BJ (cell line): ENCODE data around the gene NOX3. TPM values are rescaled to one million over a fixed set of nuclear protein-coding genes. Genes with fewer than 3 reads are reported as not detected.

Experiments
- CTCF ChIA-PET: fragments of 350-600 bp; formaldehyde crosslinking; extraction: SDS; loops from one replicate; lab custom pipeline; 2021; ENCODE audit warnings: antibody characterized with exemption, inconsistent platforms; lab: Yijun Ruan, JAX
- POLR2A ChIA-PET: fragments of 300-600 bp; sonication (Branson Sonifier 250); formaldehyde crosslinking; extraction: SDS; loops from one replicate; lab custom pipeline; 2021; ENCODE audit warnings: antibody characterized with exemption; lab: Charles Lee
- DNase-seq: peaks from one replicate; pipeline ENCODE4 v3.0.0-alpha.2; 2011; ENCODE audit warnings: low read depth
- H3K27me3 ChIP-seq: 2 replicates; pipeline ENCODE4 v1.6.0; 2011; ENCODE audit warnings: low read length; ENCODE audit not compliant: control insufficient read depth, insufficient read depth
- H3K36me3 ChIP-seq: 2 replicates; pipeline ENCODE4 v1.5.1; 2011; ENCODE audit warnings: low read length; ENCODE audit not compliant: control insufficient read depth, insufficient read depth
- H3K4me3 ChIP-seq: 2 replicates; pipeline ENCODE4 v1.5.1; 2011; ENCODE audit warnings: low read depth, mild to moderate bottlenecking, control low read depth, low read length
- polyA plus RNA-seq: library from polyadenylated mRNA; depleted of rRNA; stranded (reverse); fragments of >200 nt; gene quantifications from 2 replicates; pipeline ENCODE4 v1.2.3, GENCODE V29; 2011
- TF ChIP-seq, protein P1 (sequence below): IDR thresholded peaks from 2 replicates; pipeline ENCODE4 v1.5.1; 2011; ENCODE audit warnings: low read depth, mild to moderate bottlenecking, control low read depth, inconsistent platforms, low read length, moderate library complexity; ENCODE audit not compliant: insufficient read depth

NOX3 gene
- polyA plus RNA-seq, 1 experiment = not detected

DNA sequence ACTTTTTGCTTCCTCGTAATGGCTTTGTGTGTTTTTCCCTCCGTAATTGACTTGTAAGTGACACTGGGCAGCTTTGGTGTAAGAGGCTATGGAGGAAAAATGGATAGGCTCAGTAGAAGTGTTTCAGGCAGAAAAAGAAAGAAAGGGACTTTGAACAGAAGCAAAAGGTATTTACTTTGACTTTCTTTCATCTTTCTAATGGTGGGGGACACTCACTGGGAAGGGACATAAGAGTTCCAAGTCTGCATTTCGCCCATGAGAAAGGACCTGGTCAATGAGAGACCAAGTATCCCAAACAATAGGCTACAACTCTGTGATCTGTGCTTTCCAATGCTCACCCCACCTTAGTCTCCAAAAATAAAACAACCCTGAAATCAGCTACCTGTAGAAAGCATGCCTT, 41.6 kb downstream of the NOX3 start:
- TF ChIP-seq, protein P1, sequence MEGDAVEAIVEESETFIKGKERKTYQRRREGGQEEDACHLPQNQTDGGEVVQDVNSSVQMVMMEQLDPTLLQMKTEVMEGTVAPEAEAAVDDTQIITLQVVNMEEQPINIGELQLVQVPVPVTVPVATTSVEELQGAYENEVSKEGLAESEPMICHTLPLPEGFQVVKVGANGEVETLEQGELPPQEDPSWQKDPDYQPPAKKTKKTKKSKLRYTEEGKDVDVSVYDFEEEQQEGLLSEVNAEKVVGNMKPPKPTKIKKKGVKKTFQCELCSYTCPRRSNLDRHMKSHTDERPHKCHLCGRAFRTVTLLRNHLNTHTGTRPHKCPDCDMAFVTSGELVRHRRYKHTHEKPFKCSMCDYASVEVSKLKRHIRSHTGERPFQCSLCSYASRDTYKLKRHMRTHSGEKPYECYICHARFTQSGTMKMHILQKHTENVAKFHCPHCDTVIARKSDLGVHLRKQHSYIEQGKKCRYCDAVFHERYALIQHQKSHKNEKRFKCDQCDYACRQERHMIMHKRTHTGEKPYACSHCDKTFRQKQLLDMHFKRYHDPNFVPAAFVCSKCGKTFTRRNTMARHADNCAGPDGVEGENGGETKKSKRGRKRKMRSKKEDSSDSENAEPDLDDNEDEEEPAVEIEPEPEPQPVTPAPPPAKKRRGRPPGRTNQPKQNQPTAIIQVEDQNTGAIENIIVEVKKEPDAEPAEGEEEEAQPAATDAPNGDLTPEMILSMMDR = no peak
- DNase-seq = no peak
- H3K27me3 ChIP-seq = no peaks in the 10 kb centered on the region
- H3K36me3 ChIP-seq = no peaks in the 10 kb centered on the region; the same call in 1 of the 2 replicates
- CTCF ChIA-PET = no interaction called here
- POLR2A ChIA-PET = no interaction called here
- H3K4me3 ChIP-seq = no peak overlapping the region

GRCh38 chr6:155412335-155412734, 43.3 kb downstream of the NOX3 start:
- no peak for DNase-seq
- no peaks in the 10 kb centered on the region for H3K27me3 ChIP-seq
- POLR2A ChIA-PET = no interaction called here
- CTCF ChIA-PET = interaction anchor here (0.9 kb wide), 1 partner anchor 14 kb away, joined by 5 read pairs; no protein-coding TSS in a partner anchor
- TF ChIP-seq, protein P1 = no peak
- H3K36me3 ChIP-seq = no peaks in the 10 kb centered on the region; the same call in 1 of the 2 replicates
- H3K4me3 ChIP-seq = no peak overlapping the region

- H3K4me3 ChIP-seq = no peak overlapping the region
- ChIA-PET CTCF (interaction anchor here (0.9 to 1.3 kb wide), 4 partner anchors 9 to 13 kb away, joined by 3 to 5 read pairs (median 3); no protein-coding TSS in a partner anchor), POLR2A (no interaction called here)
- DNase-seq = no peak
- no peaks in the 10 kb centered on the region for H3K27me3 ChIP-seq
- TF ChIP-seq, protein P1 = no peak
- no peaks in the 10 kb centered on the region; the same call in 1 of the 2 replicates for H3K36me3 ChIP-seq
Observed at GRCh38 chr6:155411154-155412052, 44.2 kb downstream of the NOX3 start.

DNA sequence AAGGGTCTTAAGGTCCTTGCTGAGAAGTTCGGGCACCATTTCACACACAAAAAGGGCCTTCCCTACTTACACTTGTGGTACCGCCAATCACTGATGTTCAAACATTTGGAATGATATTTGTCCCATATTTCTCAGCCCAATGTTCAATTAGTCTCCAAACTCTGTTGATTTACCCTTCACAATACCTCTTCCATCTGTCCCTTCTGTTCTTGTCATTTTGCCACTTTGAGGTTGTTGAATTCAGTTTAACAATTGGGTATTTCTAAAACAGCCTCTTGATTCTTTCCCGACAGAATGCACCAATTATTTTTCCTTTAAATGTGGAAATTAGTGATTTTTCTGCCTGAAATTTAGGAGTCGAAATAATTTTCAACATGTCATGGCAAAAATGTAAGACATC, 46.2 kb downstream of the NOX3 start:
- TF ChIP-seq, protein P1 = no peak
- no peaks in the 10 kb centered on the region; the same call in 1 of the 2 replicates for H3K36me3 ChIP-seq
- no peak for DNase-seq
- H3K27me3 ChIP-seq = no peaks in the 10 kb centered on the region
- ChIA-PET POLR2A (no interaction called here), CTCF (interaction anchor here (1.5 kb wide), 1 partner anchor 14 kb away, joined by 3 read pairs; no protein-coding TSS in a partner anchor)
- no peak overlapping the region for H3K4me3 ChIP-seq

DNA sequence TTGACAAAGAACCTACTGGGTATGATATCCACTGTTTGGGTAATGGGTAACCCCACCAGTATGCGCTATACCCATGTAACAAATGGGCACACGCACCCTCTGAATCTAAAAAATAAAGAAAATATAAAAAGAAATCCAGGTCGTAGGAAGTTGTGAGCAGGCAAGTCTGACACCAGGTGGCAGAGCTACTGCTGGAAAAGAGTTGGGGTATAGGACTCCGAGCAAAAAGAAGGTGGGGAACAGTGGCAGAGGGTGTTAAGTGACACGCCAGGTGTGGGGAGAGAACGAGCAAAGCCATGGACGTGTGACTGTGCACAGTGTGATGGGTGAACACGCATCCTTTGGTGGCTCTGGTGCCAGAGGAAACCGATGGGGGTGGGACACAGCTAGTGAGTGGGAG, 46.7 kb downstream of the NOX3 start:
- ChIA-PET POLR2A (no interaction called here), CTCF (interaction anchor here (0.6 to 1.5 kb wide), 2 partner anchors 13 to 43 kb away, joined by 3 to 4 read pairs; no protein-coding TSS in a partner anchor)
- Histone ChIP-seq H3K4me3 (no peak overlapping the region), H3K27me3 (no peaks in the 10 kb centered on the region), H3K36me3 (no peaks in the 10 kb centered on the region)
- no peak for DNase-seq
- TF ChIP-seq, protein P1 = no peak
